ENCODE data around the gene THBD.

- TF ChIP-seq EP300 (IDR thresholded peaks at IDR 0.05; ENCODE audit: borderline replicate concordance) (no peak), TAF1 (IDR thresholded peaks at IDR 0.05; ENCODE audit: low read depth) (no peak), EGR1 (IDR thresholded peaks at IDR 0.05) (no peak), TCF12 (IDR thresholded peaks at IDR 0.05; ENCODE audit: low read depth) (no peak), NFIC (IDR thresholded peaks at IDR 0.05) (no peak), FOXM1 (IDR thresholded peaks at IDR 0.05; ENCODE audit: borderline replicate concordance, low read depth) (no peak), RAD21 (IDR thresholded peaks at IDR 0.05; ENCODE audit: low read depth) (no peak), YY1 (IDR thresholded peaks at IDR 0.05; ENCODE audit: low read depth) (no peak), USF1 (IDR thresholded peaks at IDR 0.05) (no peak), ZBTB7A (IDR thresholded peaks at IDR 0.05; ENCODE audit: low read depth) (no peak), CEBPB (IDR thresholded peaks at IDR 0.05) (no peak), CREB1 (IDR thresholded peaks at IDR 0.05; ENCODE audit: low read depth) (no peak)
- TF ChIP-seq, protein P1, sequence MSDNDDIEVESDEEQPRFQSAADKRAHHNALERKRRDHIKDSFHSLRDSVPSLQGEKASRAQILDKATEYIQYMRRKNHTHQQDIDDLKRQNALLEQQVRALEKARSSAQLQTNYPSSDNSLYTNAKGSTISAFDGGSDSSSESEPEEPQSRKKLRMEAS (IDR thresholded peaks at IDR 0.05): no peak
- TF ChIP-seq, protein P2, sequence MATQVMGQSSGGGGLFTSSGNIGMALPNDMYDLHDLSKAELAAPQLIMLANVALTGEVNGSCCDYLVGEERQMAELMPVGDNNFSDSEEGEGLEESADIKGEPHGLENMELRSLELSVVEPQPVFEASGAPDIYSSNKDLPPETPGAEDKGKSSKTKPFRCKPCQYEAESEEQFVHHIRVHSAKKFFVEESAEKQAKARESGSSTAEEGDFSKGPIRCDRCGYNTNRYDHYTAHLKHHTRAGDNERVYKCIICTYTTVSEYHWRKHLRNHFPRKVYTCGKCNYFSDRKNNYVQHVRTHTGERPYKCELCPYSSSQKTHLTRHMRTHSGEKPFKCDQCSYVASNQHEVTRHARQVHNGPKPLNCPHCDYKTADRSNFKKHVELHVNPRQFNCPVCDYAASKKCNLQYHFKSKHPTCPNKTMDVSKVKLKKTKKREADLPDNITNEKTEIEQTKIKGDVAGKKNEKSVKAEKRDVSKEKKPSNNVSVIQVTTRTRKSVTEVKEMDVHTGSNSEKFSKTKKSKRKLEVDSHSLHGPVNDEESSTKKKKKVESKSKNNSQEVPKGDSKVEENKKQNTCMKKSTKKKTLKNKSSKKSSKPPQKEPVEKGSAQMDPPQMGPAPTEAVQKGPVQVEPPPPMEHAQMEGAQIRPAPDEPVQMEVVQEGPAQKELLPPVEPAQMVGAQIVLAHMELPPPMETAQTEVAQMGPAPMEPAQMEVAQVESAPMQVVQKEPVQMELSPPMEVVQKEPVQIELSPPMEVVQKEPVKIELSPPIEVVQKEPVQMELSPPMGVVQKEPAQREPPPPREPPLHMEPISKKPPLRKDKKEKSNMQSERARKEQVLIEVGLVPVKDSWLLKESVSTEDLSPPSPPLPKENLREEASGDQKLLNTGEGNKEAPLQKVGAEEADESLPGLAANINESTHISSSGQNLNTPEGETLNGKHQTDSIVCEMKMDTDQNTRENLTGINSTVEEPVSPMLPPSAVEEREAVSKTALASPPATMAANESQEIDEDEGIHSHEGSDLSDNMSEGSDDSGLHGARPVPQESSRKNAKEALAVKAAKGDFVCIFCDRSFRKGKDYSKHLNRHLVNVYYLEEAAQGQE (IDR thresholded peaks at IDR 0.05; ENCODE audit: low read depth): no peak
Measured at GRCh38 chr20:23094927-23095326, 45.5 kb upstream of the THBD start.

Data from Ishikawa (cell line).